ENCODE results near the gene BAHCC1. TPM values are rescaled to one million over a fixed set of nuclear protein-coding genes. Genes with fewer than 3 reads are reported as not detected.

BAHCC1 gene
- total and polyA plus RNA-seq, 2 of the 8 experiments (the other 6 are each of a cell fraction or from before 2014, with no cell fraction given) = 0.26 to 0.58 TPM

DNA sequence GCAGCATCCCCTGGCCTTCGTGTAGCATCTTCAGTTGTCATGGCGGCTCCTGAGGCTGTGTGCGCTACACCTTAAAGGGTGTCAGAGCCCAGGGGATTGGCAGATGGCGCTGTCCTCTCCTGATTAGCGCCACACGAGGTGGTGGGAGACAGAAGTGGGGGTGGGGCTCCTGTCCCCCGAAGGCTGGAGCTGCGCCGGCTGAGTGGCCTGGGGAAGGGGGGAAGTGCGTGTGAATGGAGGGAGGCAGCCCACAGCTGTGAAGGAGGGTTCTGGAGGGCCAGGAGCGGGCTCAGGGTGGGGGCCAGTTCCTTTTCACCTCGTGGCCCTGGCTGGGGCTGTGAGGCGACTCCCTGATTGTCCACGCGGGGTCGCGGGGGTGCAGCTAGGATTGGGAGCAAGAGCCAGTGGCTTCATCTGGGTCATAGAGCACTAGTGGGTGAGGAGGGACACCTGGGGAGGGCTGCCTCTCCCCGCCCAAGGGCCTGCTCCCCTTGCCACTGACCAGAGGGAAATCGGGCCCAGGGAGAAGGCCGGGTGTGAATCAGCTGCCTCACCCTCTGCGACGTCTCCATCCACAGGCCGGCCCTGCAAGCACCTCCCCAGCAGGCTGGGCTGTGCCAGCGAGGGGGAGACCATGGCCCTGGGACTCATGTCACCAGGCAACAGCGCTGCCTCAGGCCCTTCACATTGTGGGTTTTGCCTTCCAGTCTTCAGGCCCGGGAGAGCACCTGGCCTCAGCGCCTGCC, 14.1 kb downstream of the BAHCC1 start (continued):
- TF ChIP-seq, protein P1, sequence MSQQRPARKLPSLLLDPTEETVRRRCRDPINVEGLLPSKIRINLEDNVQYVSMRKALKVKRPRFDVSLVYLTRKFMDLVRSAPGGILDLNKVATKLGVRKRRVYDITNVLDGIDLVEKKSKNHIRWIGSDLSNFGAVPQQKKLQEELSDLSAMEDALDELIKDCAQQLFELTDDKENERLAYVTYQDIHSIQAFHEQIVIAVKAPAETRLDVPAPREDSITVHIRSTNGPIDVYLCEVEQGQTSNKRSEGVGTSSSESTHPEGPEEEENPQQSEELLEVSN (IDR thresholded peaks at IDR 0.05) = peak; percentile 87
- no peak for TF ChIP-seq CHD2 (IDR thresholded peaks at IDR 0.05; ENCODE audit: low read length)
- TF ChIP-seq CTBP2 (IDR thresholded peaks at IDR 0.05; ENCODE audit: borderline replicate concordance, insufficient read depth, insufficient read length, low read length) = no peak
- no peak for TF ChIP-seq GABPA (IDR thresholded peaks at IDR 0.05; ENCODE audit: borderline replicate concordance, insufficient read depth, low read length)
- no peak for TF ChIP-seq TBP (IDR thresholded peaks at IDR 0.05; ENCODE audit: low read depth, low read length)
- no peak for TF ChIP-seq SIRT6 (IDR thresholded peaks at IDR 0.05; ENCODE audit: low read length)
- no peak for TF ChIP-seq POLR2A (IDR thresholded peaks at IDR 0.05; ENCODE audit: control extremely low read depth in 1 of 2, low read depth in 2 of 2, low read length in 2 of 2)
- TF ChIP-seq NRF1 (IDR thresholded peaks at IDR 0.05; ENCODE audit: low read depth, low read length) = no peak
- TF ChIP-seq BRCA1 (IDR thresholded peaks at IDR 0.05; ENCODE audit: low read depth, low read length) = no peak
- no peak for TF ChIP-seq RFX5 (IDR thresholded peaks at IDR 0.05; ENCODE audit: borderline replicate concordance, low read depth, low read length)
- no peak for TF ChIP-seq BCL11A (IDR thresholded peaks at IDR 0.05; ENCODE audit: low read depth in 2 of 2, low read length in 2 of 2)
- TF ChIP-seq EGR1 (IDR thresholded peaks at IDR 0.05; ENCODE audit: borderline replicate concordance, low read depth, low read length) = no peak
- peak; percentile 50 to 56 for TF ChIP-seq RAD21 (IDR thresholded peaks at IDR 0.05 in 1 of 2, conservative IDR thresholded peaks at IDR 0.05 in 1 of 2; ENCODE audit: low read depth in 2 of 2, low read length in 2 of 2)
- TF ChIP-seq CHD1 (IDR thresholded peaks at IDR 0.05; ENCODE audit: low read depth, low read length) = no peak
- no peak for TF ChIP-seq MAFK (IDR thresholded peaks at IDR 0.05; ENCODE audit: low read depth, low read length)
- no peak for TF ChIP-seq GTF2F1 (IDR thresholded peaks at IDR 0.05; ENCODE audit: borderline replicate concordance, low read depth, low read length)
- peak; percentile 58; the same call in 1 of the 2 replicates for TF ChIP-seq YY1 (IDR thresholded peaks at IDR 0.05; ENCODE audit: low read depth, low read length)
- no peak for TF ChIP-seq SP2 (IDR thresholded peaks at IDR 0.05; ENCODE audit: low read length)
- no peak for TF ChIP-seq SP4 (IDR thresholded peaks at IDR 0.05; ENCODE audit: low read length)
- TF ChIP-seq CREB1 (IDR thresholded peaks at IDR 0.05) = no peak; the same call in 1 of the 2 replicates
- TF ChIP-seq SAP30 (IDR thresholded peaks at IDR 0.05; ENCODE audit: insufficient read depth, insufficient replicate concordance, low read length) = no peak
- TF ChIP-seq, protein P2, sequence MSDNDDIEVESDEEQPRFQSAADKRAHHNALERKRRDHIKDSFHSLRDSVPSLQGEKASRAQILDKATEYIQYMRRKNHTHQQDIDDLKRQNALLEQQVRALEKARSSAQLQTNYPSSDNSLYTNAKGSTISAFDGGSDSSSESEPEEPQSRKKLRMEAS (IDR thresholded peaks at IDR 0.05) = peak; percentile 95
- TF ChIP-seq CBX8 (IDR thresholded peaks at IDR 0.05; ENCODE audit: borderline replicate concordance, low read depth, low read length) = no peak
- TF ChIP-seq CEBPB (IDR thresholded peaks at IDR 0.05; ENCODE audit: low read depth, low read length) = no peak

Data from H1 (cell line).